ENCODE measurements around the gene PDE9A.

DNA sequence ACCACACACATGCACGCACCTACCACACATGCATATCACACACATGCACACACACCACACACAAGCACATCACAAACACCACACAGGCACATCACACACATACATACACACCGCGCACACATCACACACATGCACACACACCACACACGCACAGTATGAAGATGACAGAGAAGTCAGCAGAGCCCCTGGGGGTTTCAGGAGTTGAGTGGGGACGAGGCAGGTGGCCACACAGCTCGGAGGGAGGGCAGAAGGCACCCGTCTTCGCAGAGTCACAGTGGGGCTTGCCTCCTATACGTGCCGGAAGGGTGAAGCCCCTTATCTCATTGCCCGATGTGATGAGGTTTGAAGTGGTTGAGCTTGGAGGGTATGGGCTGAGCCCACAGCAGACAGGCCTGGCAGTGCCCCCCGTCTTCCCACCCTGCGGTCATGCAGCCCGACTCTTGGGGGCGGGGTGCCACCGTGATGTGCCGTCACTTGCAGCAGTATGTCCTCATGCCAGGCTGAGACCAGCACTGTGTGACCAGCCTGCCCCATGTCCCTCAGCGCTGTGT lies 9.9 kb downstream of the PDE9A start:
- no peak for TF ChIP-seq POLR2A (IDR thresholded peaks at IDR 0.05)
- no peak for TF ChIP-seq POLR2AphosphoS5 (IDR thresholded peaks at IDR 0.05)

Measured in breast epithelium (tissue), 3 donors.